Central memory CD8-positive, alpha-beta T cell (primary cell): ENCODE data around the gene MRPS14.
"Not testable (repeated sequence)": the region's sequence is repeated elsewhere in the genome, so short reads cannot be mapped to it uniquely, and the experiment has no call there.

Experiments
- ATAC-seq: fragments of 150-1000 bp; cut with Tn5 transposase; replicated peaks from 2 replicates; pipeline ENCODE4 v1.10.0; 2022; ENCODE audit warnings: mild to moderate bottlenecking, moderate FRiP score, moderate number of reproducible peaks; ENCODE audit not compliant: poor library complexity, severe bottlenecking; ENCODE audit errors: extremely low read depth
- DNase-seq, 2 donors: peaks; one replicate each; pipeline ENCODE4 v3.0.0; 2021; ENCODE audit warnings: low spot score in 2 of 2
- H3K27ac Mint-ChIP-seq: one replicate; pipeline ENCODE4 v1.8.0; 2022; ENCODE audit warnings: low read depth, mild to moderate bottlenecking, moderate library complexity, mixed read lengths
- H3K27me3 Mint-ChIP-seq: one replicate; pipeline ENCODE4 v1.8.0; 2022; ENCODE audit warnings: mixed read lengths
- H3K36me3 Mint-ChIP-seq: one replicate; pipeline ENCODE4 v1.8.0; 2022; ENCODE audit warnings: mild to moderate bottlenecking, moderate library complexity, mixed read lengths; ENCODE audit not compliant: insufficient read depth
- H3K4me1 Mint-ChIP-seq: one replicate; pipeline ENCODE4 v1.8.0; 2022; ENCODE audit warnings: mixed read lengths
- H3K4me3 Mint-ChIP-seq: one replicate; pipeline ENCODE4 v1.8.0; 2022; ENCODE audit warnings: mild to moderate bottlenecking, moderate library complexity, mixed read lengths
- H3K9me3 Mint-ChIP-seq: one replicate; pipeline ENCODE4 v1.8.0; 2022; ENCODE audit warnings: mixed read lengths

MRPS14 gene

GRCh38 chr1:175043824-175044223, 20.6 kb upstream of the MRPS14 start:
- H3K4me3 Mint-ChIP-seq = no peak overlapping the region
- peaks cover 57% of the 10 kb centered on the region for H3K27me3 Mint-ChIP-seq
- DNase-seq = no peak
- H3K4me1 Mint-ChIP-seq = no peaks in the 10 kb centered on the region
- H3K36me3 Mint-ChIP-seq = no peaks in the 10 kb centered on the region
- H3K27ac Mint-ChIP-seq = no peak overlapping the region
- no peaks in the 10 kb centered on the region for H3K9me3 Mint-ChIP-seq
- ATAC-seq = no peak

DNA sequence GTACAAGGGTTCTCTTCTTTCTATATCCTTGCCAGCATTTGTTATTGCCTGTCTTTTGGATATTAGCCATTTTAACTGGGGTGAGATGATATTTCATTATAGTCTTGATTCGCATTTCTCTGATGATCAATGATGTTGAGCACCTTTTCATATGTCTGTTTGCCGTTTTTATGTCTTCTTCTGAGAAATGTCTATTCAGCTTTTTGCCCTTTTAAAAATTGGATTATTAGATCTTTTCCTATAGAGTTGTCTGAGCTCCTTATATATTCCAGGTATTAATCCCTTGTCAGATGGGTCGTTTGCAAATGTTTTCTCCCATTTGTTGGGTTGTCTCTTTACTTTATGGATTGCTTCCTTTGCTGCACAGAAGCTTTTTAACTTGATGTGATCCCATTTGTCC, 19.4 kb upstream of the MRPS14 start:
- DNase-seq = no peak
- Mint-ChIP-seq H3K36me3 (no peaks in the 10 kb centered on the region), H3K27ac (no peak overlapping the region), H3K4me3 (no peak overlapping the region), H3K9me3 (no peaks in the 10 kb centered on the region), H3K4me1 (no peaks in the 10 kb centered on the region), H3K27me3 (peaks cover 45% of the 10 kb centered on the region)
- no peak for ATAC-seq

GRCh38 chr1:175040324-175040879, 17.2 kb upstream of the MRPS14 start:
- H3K9me3 Mint-ChIP-seq = no peaks in the 10 kb centered on the region
- ATAC-seq = no peak
- no peak overlapping the region for H3K4me3 Mint-ChIP-seq
- no peaks in the 10 kb centered on the region for H3K4me1 Mint-ChIP-seq
- peaks cover 26% of the 10 kb centered on the region for H3K27me3 Mint-ChIP-seq
- no peak for DNase-seq
- H3K36me3 Mint-ChIP-seq = no peaks in the 10 kb centered on the region
- H3K27ac Mint-ChIP-seq = no peak overlapping the region

- H3K27ac Mint-ChIP-seq = no peak overlapping the region
- H3K4me1 Mint-ChIP-seq = no peaks in the 10 kb centered on the region
- no peaks in the 10 kb centered on the region for H3K9me3 Mint-ChIP-seq
- DNase-seq = no peak
- ATAC-seq = no peak
- H3K36me3 Mint-ChIP-seq = no peaks in the 10 kb centered on the region
- no peaks in the 10 kb centered on the region for H3K27me3 Mint-ChIP-seq
- H3K4me3 Mint-ChIP-seq = no peak overlapping the region
These were observed 14.2 kb upstream of the MRPS14 start for GRCh38 chr1:175037416-175037815.

DNA sequence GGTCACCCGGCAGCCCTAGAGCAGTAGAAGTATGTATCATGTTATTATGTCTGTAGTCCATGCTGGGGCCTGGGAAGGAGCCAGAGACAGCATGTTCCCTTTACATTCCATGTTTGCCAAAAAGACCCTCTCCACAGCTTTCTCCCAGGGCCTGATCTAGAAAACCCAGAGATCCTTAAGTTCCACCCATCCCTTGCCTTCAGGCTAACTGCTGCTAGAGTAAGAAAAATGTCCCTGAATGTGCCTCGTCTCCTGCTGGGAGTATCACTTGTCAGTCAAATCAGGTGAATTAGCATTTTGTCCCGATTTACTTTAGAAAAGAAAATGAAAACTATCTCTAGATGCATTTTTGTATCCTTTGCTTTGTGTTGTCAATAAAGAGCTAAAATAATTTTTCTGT, 13.3 kb upstream of the MRPS14 start:
- DNase-seq = no peak
- Mint-ChIP-seq H3K4me1 (no peaks in the 10 kb centered on the region), H3K4me3 (no peak overlapping the region), H3K9me3 (no peaks in the 10 kb centered on the region), H3K27ac (no peak overlapping the region), H3K27me3 (no peaks in the 10 kb centered on the region), H3K36me3 (no peaks in the 10 kb centered on the region)
- no peak for ATAC-seq

- H3K4me1 Mint-ChIP-seq = no peaks in the 10 kb centered on the region
- no peak overlapping the region for H3K27ac Mint-ChIP-seq
- no peaks in the 10 kb centered on the region for H3K9me3 Mint-ChIP-seq
- no peaks in the 10 kb centered on the region for H3K36me3 Mint-ChIP-seq
- no peaks in the 10 kb centered on the region for H3K27me3 Mint-ChIP-seq
- no peak overlapping the region for H3K4me3 Mint-ChIP-seq
- no peak for DNase-seq
- ATAC-seq = no peak
These were observed 12.6 kb upstream of the MRPS14 start for GRCh38 chr1:175035865-175036264.

DNA sequence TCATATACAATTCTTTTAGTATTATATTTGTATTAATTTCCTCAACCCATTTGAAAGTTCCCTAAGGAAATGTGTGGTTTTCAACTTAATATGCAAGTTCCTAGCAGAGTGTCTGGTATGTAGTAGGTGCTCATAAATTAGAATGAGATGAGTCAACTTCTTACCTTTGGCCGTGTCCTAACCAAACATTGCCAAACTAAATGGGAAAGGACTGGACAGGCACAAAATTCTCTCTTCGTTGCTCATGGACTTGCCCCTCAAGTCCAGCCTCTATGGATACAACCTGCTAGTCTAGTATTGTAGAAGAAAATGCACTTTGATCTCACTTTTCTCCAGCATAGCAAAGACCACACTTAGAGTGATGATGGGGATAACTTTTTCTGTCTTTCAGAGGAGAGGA, 11.6 kb upstream of the MRPS14 start:
- H3K4me1 Mint-ChIP-seq = peaks cover 2% of the 10 kb centered on the region
- H3K4me3 Mint-ChIP-seq = no peak overlapping the region
- H3K27me3 Mint-ChIP-seq = no peaks in the 10 kb centered on the region
- no peak for DNase-seq
- ATAC-seq = no peak
- no peak overlapping the region for H3K27ac Mint-ChIP-seq
- H3K36me3 Mint-ChIP-seq = no peaks in the 10 kb centered on the region
- H3K9me3 Mint-ChIP-seq = no peaks in the 10 kb centered on the region

GRCh38 chr1:175033953-175034352, 10.7 kb upstream of the MRPS14 start:
- H3K4me1 Mint-ChIP-seq = peaks cover 9% of the 10 kb centered on the region
- H3K36me3 Mint-ChIP-seq = peaks cover 8% of the 10 kb centered on the region
- H3K27ac Mint-ChIP-seq = no peak overlapping the region
- no peak for DNase-seq
- no peak overlapping the region for H3K4me3 Mint-ChIP-seq
- no peaks in the 10 kb centered on the region for H3K27me3 Mint-ChIP-seq
- no peak for ATAC-seq
- H3K9me3 Mint-ChIP-seq = no peaks in the 10 kb centered on the region

DNA sequence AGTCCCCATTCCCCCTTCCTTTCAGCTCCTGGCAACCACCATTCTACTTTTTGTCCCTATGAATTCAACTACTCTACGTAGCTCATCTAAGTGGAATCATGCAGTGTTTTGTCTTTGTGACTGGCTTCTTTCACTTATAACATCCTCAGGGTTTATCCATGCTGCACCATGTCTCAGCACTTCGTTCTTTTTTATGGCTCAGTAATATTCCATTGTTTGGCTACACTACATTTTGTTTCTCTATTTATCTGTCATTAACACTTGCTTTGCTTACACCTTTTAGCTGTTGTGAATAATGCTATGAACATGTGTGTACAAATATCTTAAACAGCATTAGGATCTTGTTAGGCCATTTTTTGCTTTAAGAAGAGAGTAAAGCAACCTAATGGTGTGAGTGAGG, 1.5 kb upstream of the MRPS14 start:
- no peak for DNase-seq
- H3K9me3 Mint-ChIP-seq = no peaks in the 10 kb centered on the region
- peak overlapping the region; percentile 47 for H3K27ac Mint-ChIP-seq
- no peaks in the 10 kb centered on the region for H3K27me3 Mint-ChIP-seq
- peaks cover 31% of the 10 kb centered on the region for H3K4me1 Mint-ChIP-seq
- peaks cover 29% of the 10 kb centered on the region for H3K36me3 Mint-ChIP-seq
- ATAC-seq = no peak
- peak overlapping the region; percentile 57 for H3K4me3 Mint-ChIP-seq

GRCh38 chr1:175023922-175024242, 657 bp upstream of the MRPS14 start:
- not testable (repeated sequence) for H3K9me3 Mint-ChIP-seq, DNase-seq, ATAC-seq, H3K27me3 Mint-ChIP-seq
- H3K4me1 Mint-ChIP-seq = peaks cover 24% of the 10 kb centered on the region
- H3K36me3 Mint-ChIP-seq = peaks cover 20% of the 10 kb centered on the region
- H3K4me3 Mint-ChIP-seq = peak overlapping the region; percentile 84
- H3K27ac Mint-ChIP-seq = peak overlapping the region; percentile 90

DNA sequence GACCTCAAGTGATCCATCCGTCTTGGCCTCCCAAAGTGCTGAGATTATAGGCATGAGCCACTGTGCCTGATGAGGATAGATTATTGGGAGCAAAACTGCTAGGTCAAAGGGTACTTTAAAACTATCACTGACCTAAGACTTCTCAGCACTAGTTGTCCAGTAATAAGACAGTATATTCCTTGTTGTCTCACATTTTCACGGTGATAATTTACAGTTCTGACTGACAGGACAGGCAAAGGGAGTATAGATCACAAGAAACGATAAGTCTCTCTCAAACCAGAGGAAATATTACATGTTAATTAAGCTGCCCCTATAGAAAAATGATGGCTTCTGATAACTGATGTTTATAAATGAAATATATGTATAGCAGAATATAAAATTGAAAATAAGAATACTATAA, 3.7 kb downstream of the MRPS14 start:
- H3K4me1 Mint-ChIP-seq = peaks cover 34% of the 10 kb centered on the region

DNA sequence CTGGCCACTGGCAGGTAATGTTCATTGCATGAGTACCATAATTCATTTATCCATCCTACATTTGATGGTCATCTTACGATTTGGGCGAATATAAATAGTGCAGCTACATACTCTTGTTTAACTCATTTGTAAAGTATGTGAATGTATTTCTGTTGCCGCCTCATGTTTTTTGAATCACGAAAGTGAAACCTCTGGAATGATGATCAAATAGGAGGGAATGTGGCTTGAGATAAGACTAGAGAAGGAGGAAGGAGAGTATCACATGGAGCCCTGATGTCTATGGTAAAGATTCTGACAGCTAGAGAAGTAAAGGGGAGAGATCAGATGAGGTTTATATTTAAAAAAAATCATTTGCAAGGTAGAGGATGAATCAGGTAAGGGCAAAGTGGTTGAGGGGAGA, 8.0 kb downstream of the MRPS14 start:
- Mint-ChIP-seq H3K36me3 (peaks cover 59% of the 10 kb centered on the region), H3K27me3 (no peaks in the 10 kb centered on the region), H3K27ac (no peak overlapping the region), H3K9me3 (no peaks in the 10 kb centered on the region), H3K4me1 (peaks cover 17% of the 10 kb centered on the region), H3K4me3 (no peak overlapping the region)
- DNase-seq (no peak), ATAC-seq (no peak)

More for the DNA sequence above, 3.7 kb downstream of the MRPS14 start:
- ATAC-seq = no peak
- H3K9me3 Mint-ChIP-seq = no peaks in the 10 kb centered on the region
- no peak overlapping the region for H3K4me3 Mint-ChIP-seq
- H3K36me3 Mint-ChIP-seq = peaks cover 47% of the 10 kb centered on the region
- no peak overlapping the region for H3K27ac Mint-ChIP-seq
- DNase-seq = no peak
- H3K27me3 Mint-ChIP-seq = no peaks in the 10 kb centered on the region

DNA sequence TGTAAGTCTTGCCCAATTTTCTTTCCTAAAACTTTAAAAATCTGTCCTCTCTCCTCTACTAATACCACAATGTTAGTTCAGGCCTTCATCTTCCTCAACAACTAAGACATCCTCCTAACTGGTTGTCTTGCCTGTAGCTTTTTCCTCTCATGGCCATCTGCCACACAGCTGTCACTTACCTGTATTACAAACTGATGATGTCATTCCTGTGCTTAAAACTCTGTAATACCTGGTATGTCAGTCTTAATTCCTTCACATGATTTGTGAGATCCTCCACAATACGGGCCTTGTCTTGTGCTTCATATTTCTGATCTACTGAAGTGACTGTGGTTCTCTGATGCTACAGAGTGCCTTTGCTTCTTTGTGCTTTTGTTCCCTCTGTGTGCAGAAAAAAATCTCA, 9.8 kb downstream of the MRPS14 start:
- DNase-seq (no peak), ATAC-seq (no peak)
- Mint-ChIP-seq H3K36me3 (peaks cover 71% of the 10 kb centered on the region), H3K4me3 (no peak overlapping the region), H3K4me1 (peaks cover 22% of the 10 kb centered on the region), H3K27me3 (no peaks in the 10 kb centered on the region), H3K27ac (no peak overlapping the region), H3K9me3 (no peaks in the 10 kb centered on the region)

- no peak for ATAC-seq
- Mint-ChIP-seq H3K4me3 (no peak overlapping the region), H3K4me1 (peaks cover 18% of the 10 kb centered on the region), H3K27me3 (no peaks in the 10 kb centered on the region), H3K9me3 (no peaks in the 10 kb centered on the region), H3K27ac (no peak overlapping the region), H3K36me3 (peaks cover 60% of the 10 kb centered on the region)
- DNase-seq = no peak
These were observed 13.7 kb downstream of the MRPS14 start for GRCh38 chr1:175009532-175009931.
